Medulla oblongata (tissue), 1 donor: ENCODE results near the gene IQGAP1.
"Not testable (repeated sequence)": the region's sequence is repeated elsewhere in the genome, so short reads cannot be mapped to it uniquely, and the experiment has no call there.

ENCODE experiments used
- DNase-seq: peaks from one replicate; pipeline ENCODE4 v3.0.0-alpha.2; 2015; ENCODE audit errors: extremely low spot score

Gene IQGAP1

DNA sequence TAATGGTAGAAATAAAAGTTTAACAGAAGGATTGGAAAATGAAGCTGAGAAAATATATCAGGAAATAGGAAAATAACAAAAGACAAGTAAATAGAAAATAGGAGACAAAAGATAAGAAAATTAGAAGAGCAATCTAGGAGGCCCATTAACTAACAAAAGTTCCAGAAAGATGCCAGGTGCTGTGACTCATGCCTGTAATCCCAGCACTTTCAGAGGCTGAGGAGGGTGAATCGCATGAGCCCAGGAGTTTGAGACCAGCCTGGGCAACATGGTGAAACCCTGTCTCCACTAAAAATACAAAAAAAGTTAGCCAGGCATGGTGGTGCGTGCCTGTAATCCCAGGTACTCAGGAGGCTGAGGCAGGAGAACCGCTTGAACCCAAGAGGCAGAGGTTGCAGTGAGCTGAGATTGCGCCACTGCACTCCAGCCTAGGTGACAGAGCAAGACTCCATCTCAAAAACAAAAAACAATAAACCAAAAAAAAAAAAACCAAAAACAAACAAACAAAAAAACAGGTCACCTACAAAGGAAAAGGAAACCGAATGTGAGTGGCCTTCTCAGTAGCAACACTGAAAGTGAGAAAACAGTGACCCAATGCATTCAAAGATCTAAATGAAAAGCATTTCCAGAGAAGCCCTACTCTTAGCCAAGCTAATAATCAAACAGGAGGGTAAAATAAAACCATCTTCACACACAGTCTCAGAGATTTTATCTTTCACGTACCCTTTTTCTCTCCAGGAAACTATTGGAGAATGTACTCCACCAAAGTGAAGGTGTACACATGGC lies 136.2 kb downstream of the IQGAP1 start:
- DNase-seq, result not testable (repeated sequence)

DNA sequence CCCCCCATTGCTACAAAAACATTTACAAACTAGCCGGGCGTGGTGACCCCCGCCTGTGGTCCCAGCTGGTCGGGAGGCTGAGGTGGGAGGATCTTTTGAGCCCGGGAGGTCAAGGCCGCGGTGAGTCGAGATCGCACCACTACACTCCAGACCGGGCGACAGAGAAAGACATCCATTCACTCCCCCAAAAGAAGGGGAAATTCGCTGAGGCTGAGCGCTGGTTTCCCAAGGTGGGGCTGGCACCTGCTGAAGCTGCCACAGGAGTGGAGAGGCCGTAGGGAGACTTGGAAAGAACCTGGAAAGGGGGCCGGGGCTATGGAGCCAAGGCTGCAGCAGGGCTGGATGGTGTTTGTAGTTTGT lies 140.9 kb downstream of the IQGAP1 start:
- no peak for DNase-seq

DNA sequence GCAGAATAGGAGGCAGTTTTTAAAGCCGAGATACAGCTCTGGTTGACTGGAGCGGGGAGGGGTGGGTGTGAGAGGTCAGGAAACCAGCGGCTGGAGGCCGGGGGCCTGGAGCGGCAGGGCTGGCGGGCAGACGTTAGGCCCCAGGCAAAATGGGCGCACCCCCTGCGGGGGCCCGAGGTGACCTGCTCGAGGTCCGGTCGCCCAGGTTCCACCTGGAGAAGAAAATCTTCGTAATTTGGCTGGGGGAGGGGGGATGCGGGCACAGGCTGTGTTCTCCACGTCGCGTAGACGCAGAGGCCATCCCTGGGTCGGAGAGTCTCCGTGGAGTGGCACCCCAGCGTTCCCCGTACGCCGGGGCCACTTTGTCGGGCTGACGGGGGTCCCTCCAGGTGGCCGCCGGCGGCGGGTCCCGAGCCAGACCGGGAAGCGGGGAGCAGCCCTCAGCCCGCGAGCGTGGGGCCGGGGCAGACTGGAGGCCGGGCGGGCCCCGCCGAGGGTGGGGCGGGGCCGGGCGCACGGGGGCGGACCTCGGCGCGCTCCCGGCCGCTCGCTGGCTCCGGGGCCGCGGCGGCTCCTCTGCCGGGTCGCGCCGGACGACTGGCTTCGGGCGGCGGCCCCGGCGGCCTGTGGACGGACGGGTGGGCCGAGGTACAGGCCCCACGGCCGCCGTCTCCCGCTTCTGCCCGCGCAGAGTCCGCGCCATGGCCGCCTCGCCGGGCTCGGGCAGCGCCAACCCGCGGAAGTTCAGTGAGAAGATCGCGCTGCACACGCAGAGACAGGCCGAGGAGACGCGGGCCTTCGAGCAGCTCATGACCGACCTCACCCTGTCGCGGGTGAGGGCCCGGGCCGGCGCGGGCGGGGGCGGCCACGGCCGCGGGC lies 141.6 kb downstream of the IQGAP1 start, which contains the start of gene CRTC3:
TSS of gene CRTC3 (plus strand) at position 553 of the 879 bp plus-strand sequence. CDS start at position 702, 149 bp downstream.
- peak; percentile 45 for DNase-seq

DNA sequence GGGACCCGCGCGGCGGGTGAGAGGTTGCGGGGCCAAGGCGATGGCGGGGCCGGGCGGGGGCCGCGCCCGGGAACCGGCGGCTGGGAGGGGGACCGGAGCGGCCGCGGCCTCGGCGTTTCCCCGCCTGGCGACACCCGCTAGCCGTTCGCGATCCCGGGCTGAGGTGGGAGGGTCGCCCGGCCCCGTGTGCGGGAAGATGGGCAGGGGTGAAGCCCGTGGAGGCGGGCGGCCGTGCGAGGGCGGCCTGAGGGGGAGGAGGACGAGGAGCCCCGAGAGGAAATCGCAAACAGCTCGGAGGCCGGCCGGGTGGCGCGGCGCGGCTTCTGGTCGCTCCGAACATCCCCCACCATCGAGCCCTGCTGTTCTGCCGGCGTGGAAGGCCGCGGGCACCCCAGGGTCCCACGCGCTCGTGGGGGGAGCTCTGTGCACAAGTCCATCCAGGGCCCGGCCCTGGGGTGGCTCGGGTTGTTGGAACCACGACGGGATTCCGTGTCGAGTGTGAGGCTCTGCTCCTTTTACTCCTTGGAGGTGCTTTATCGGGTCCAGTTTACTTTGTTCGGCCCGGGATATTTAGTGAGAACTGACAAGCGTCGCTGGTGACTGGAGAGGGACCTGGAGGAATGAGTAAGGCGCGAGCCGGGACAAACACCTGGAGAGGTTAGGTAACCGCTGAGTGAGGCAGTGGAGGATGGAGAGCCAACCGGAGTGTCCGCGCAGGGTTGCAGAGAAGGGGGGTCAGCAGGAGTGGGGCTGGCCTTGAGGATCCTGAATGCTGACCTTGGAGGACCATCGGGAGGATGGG lies 142.4 kb downstream of the IQGAP1 start:
- peak; percentile 51 for DNase-seq

DNA sequence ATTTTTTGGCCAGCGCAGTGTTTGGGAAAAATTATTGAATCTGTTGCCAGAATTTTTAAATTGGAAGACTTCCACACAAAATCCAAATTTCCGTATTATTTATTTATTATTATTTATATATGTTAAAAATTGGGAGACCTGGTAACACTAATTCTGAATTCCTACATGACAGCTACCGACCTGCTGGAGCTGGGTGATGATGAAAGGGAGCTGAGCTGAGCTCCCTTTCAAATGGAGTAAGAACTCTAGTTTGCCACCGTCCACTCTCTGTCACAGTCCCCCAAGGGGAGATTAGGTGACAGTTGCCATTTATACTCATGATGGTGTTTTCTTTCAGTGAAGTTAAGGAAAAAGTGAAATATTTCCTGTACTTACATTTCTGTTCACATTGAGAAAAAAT lies 143.1 kb downstream of the IQGAP1 start:
- DNase-seq, result peak; percentile 31

DNA sequence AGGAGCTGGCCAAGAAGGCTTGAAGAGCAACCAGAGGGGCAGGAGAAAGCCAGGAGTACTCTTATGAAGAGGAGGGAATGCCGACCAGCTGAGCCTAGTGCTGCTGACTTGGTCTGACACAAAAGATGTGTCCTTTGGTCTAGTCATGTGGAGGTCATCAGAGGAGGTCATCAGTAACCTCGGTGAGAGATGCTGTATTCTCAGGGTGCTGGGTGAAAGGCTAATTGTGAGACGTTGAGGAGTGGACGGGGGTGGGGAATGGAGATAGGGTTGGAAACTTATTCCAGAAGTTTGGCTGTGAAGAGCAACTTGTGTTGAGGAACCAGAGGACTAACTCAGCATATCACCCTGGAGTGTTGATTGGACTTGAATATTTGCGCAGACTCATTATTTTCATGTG lies 147.2 kb downstream of the IQGAP1 start:
- DNase-seq, result no peak

DNA sequence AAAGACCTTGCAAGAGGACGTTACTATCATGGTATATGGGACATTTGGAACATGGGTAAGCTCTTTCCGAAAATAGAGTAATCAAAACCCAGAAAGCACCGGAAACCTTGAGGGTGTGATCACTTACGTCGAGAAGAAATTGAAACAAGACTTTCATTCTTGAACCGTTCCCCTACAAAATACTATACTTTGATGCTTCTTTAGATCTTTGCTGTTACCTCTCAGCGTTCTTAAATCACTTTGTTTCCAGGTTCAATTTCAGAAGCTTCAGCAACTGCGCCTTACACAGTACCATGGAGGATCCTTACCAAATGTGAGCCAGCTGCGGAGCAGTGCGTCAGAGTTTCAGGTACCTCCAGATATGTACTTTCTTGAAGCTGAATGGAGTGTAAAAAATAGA lies 151.7 kb downstream of the IQGAP1 start:
- DNase-seq, result no peak

DNA sequence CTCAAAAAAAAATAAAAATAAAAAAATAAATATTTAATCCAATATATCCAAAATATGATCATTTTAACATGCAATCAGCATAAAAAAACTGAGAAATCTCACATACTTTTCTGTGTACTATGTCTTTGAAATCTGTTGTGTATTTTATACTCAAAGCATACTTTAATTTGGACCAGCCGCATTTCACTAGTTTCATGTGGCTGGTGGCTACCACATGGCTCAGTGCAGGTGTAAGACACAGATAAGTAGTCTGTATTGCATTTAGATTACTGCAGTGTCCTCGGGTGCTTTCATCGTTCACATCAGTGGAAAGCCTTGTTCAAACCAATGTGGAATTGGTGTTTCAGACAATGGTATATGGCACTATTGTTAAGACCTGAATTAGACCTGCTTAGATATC lies 152.7 kb downstream of the IQGAP1 start:
- DNase-seq, result no peak

DNA sequence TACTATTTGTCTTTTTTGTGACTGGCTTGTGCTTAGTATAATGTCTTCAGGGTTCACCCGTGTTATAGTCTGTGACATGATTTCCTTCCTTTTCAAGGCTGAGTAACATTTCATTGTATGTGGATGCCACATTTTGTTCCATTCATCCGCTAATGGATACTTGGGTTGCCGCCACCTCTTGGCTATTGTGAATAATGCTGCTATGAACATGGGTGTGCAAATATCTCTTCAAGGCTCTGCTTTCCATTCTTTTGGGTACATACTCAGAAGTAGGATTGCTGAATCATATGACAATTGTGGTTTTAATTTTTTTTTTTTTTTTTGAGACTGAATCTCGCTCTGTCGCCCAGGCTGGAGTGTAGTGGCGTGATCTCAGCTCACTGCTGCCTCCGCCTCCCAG lies 157.1 kb downstream of the IQGAP1 start:
- no peak for DNase-seq

DNA sequence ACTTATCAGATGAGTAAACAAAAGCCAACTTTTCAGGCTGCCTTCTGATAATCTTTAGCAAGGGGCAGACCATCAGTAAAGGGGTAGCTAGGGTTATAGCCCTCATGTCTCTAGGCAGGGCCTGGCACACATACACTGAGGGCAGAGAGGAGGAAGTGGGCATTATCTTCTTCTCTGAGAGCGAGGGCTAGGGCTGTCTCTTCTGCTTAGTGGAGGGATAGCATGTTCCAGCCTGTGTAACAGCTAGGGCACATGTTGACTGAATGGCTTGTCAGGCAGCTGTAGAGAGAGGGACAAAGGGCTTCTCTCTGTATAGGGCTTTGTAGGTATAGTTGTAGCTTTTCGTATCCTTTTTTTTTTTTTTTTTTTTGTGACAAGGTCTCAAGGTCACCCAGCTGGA lies 159.5 kb downstream of the IQGAP1 start:
- DNase-seq, result no peak

DNA sequence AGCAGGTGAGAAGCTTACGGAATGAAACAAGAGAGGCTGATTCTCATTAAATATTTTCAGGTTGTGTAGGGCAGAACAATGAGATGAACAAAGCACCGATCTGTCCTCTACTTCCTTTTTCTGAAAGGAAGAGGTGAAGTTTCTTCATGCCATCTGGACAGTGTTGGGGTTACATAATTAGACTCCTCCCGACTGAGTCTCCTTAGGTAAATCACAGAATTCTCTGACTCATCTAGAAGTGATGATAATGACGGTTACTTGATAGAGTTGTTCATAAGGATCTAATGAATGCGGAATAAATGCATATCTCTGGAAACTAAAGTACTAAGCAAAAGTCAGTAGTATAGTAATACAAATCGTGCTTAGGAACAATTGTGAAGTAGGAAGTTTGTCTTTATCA lies 162.9 kb downstream of the IQGAP1 start:
- no peak for DNase-seq
